ENCODE data around the gene OR2T3.
"Not testable (repeated sequence)": the region's sequence is repeated elsewhere in the genome, so short reads cannot be mapped to it uniquely, and the experiment has no call there.

- TF ChIP-seq GABPA (IDR thresholded peaks at IDR 0.05 in 1 of 2, conservative IDR thresholded peaks at IDR 0.05 in 1 of 2); CTCF (IDR thresholded peaks at IDR 0.05; ENCODE audit: low read depth, low read length, missing input control); ATF3 (IDR thresholded peaks at IDR 0.05); SP1 (IDR thresholded peaks at IDR 0.05); MAX (IDR thresholded peaks at IDR 0.05); YY1 (IDR thresholded peaks at IDR 0.05); REST (IDR thresholded peaks at IDR 0.05); EGR1 (IDR thresholded peaks at IDR 0.05; ENCODE audit: low read depth in 2 of 2); FOXA1 (IDR thresholded peaks at IDR 0.05); TAF1 (conservative IDR thresholded peaks at IDR 0.05); JUND (IDR thresholded peaks at IDR 0.05): not testable (repeated sequence)
Measured at GRCh38 chr1:248488289-248488688, 15.1 kb downstream of the OR2T3 start, which contains the start of gene OR2T5.

Measured in liver (tissue), 3 donors.